Kidney tubule cell (primary cell): Measurements from ENCODE around the gene RORB.
"Not testable (repeated sequence)": the region's sequence is repeated elsewhere in the genome, so short reads cannot be mapped to it uniquely, and the experiment has no call there.

Experiments used
- DNase-seq: peaks from one replicate; pipeline ENCODE4 v3.0.0-alpha.2; 2018; ENCODE audit warnings: low spot score

RORB gene

DNA sequence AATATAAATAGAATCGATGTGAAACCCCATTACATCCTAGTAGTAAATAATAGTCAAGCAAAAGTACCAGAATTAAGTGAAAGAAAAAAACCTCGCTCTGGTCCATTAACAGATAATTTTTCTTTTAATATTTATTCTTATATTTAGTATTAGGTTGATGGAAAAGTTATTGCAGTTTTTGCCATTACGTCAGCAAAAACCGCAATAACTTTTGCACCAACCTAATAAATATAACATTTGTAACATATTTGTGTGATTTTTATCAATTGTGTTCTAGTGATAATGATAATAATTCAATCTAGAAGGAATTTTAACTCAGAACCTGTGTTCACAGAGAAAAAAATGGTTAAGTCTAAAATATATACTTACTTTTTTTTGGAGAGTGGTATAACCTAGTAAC lies 16.1 kb downstream of the RORB start:
- no peak for DNase-seq

DNA sequence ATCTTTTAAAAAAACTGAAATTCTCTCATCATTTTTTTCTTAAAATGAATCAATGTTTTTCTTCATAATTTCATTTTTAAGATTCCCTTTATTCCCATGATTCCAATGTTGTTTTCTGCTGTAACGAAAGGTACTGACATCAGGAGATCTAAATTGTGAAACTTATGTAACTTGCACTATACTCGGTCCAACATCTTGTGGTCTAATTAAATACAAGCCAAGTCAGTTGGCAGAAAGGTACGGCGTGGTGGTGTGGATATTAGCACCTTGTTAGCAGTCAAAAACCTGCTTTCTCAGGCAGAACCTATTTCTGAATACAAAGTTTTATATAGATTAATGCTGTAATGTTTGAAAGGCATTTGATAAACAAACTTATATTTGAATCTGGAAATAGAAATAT lies 20.1 kb downstream of the RORB start:
- DNase-seq = no peak

DNA sequence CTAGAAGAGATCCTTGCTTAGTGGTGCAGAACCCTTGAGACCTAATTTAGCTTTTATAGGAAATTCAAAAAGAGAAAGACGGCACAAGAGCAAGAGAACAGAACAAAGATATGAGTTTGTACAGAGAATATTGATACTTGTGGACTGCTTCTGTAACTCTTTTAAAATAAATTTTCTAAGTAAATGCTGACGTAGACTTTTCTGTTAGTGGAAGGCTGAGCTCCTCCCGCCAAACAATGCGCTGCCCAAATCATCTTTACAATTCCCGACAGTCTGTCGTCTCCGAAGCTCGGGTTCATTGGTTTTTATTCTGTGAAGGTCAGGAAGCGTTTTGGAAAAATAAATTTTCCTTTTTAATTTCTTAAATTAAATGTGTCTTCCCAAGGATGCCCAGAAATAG lies 22.3 kb downstream of the RORB start:
- DNase-seq = no peak

DNA sequence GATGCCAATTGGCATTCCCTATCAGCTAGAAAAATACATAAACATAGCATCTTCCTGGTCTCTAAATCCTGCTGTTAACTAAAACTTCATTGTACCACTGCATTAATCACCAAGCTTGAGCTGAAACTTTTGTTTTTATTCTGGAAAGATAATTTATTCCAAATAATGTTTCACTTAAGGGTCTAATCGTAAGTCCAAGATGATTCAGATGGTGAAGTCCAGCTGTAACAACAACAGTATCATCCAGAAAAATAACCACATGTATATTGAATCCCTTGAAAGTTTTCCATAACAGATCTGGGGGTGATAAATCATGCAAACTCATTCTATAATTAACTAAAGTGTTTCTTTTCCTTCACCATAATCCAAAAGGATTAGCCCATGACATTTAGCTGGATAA lies 23.9 kb downstream of the RORB start:
- DNase-seq = no peak

DNA sequence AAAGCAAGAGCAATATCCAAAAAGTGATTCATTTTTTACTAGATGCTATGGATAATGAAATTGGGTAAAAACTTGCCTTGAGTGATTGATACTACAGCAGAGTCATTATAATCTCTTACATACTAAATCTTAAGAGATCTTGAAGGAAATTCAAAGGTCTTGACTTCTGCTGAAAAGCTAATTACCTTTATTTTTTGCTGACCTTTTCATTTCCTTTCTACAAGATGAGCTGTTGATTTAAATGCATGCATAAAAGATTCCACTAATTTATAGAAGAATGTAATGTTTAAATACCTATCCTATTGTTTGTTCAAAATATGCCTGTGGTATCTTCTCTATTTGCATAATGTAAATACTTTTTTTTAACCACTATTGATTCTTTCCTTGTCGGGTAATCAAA lies 27.2 kb downstream of the RORB start:
- no peak for DNase-seq

DNA sequence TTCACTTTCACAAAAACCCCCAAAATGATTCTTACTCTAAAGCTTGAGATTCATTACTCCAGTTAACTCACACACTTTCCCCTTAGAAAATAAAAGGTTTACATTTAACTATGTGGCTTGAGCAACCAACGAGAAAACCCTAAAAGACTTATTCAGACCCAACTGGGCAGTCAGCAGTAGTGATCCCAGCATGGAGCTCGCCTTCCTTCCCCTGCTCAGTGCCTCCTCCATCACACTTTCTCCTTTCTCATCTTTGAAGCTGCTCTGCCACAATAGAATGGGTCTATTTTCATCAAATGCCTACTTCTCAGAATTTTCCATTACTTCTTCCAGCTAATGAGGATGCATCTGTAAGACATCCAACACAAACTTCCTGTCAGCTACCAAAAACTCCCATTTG lies 29.1 kb downstream of the RORB start:
- no peak for DNase-seq

DNA sequence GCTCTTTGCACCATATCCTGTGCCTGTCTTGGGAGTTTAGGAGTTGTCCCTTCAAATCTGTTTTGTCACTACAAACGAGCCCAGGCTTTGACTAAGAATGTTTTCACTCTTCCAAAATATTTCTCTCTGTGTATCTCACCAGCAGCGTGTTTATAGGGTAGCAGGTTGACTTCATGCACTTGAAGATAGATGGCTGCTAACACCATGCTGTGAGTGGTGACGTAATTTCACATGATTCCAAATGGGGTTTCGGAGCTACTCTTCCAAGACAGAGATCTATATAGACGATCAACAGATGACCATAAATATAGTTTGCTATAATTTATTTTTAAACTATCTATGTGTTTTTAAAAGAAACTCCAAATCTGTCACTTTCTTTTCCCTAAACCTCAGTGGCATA lies 30.6 kb downstream of the RORB start:
- DNase-seq = no peak

DNA sequence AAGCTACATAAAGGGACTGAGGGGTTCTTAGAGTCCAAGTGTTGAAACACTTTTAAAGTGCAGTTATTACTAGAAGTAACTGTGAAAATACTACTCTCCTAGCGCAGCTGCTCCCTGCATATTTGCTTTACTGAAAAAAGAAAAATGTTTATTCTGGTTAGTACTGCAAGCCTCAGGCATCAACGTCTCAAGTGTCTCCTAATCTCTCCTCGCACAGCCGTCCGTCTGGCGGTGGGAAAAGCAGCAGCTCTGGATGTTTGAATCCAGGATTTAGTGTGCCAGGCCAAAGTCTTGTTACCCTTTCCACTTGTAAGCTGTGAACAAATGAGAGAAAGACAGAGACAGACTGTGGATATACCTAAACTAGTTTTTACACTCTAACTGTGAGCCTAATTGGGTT lies 31.1 kb downstream of the RORB start:
- no peak for DNase-seq

DNA sequence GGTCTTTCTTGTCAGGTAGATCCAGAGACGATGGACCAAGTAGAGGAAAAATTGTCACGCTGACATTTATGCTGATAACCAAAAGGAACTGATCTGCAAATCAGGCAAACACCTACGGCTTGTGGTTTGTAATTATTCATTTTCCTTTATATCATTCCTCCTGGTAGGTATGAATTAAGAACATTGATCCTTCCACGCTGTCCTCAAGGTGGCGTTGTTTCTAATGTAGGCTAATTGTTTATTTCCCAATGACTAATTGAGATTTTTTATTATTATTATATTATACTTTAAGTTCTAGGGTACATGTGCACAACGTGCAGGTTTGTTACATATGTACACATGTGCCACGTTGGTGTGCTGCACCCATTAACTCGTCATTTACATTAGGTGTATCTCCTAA lies 33.3 kb downstream of the RORB start:
- not testable (repeated sequence) for DNase-seq

DNA sequence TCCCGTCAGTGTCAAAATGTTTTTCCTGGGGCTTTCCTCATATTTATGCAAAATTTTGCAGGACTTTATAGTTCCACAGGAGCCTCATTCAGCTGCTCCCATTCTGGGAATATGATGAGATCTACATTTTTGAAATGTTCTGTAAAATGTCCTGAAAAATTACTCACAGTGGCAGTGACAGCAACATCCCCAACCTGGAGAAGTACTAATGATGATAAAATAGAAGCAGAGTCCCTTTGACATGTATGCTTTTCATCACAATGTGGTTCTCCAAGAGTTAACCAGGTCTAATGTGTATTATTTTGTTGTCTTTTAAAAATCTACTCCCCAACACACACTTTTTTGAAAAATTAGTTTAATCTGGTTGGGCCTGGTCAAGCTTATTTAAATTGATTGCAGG lies 36.1 kb downstream of the RORB start:
- no peak for DNase-seq

DNA sequence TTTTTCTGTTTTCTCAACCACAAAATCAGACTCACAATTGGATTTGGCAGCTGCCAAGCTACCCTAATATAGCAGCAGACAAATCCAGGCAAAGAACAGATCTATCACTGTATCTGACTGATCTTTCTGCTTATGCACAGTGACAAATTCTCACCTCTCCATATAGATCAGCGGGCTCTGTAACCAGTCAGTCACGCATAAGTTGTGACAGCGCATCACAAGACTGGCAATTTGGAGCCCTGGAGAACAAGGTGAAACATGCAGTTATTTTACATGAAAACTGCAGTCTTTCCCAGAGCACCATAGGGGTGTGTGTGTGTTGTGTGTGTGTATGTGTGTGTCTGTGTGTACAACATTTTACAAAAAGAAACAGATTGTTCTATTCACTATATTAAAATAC lies 37.7 kb downstream of the RORB start:
- DNase-seq = no peak

DNA sequence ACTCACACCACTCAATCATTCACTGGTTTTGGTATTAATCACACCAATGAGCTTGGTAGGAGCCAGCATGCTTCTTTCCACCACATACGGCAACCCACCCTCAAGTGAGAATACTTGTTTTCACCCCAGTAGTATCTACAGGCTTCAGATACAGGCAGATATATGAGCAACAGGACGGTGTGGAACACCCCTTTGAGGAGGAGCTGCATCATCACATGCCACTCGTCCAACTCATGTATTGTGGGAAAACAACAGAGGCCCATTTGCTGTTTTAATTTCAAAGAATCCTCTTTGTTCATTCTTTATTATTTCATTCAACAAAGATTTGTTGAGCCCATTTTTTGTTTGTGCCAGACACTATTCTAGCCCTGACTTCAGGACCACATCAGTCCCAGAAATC lies 46.0 kb downstream of the RORB start:
- DNase-seq = no peak

DNA sequence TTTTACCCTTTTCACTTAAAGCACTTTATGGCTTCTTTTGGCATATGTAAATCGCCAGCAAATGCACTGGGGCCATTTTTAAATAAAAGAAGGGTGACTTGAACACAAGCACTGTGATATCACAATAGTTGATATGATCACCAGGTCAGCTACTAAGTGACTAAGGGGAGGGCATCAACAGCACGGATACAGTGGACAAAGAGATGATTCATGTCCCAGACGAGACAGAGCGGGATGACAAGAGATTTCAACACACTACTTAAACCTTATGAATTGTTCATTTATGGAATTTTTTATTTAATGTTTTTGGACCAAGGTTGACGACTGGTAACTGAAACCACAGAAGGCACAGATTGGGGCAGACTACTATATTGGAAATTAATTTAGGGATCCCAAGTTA lies 54.1 kb downstream of the RORB start:
- no peak for DNase-seq

DNA sequence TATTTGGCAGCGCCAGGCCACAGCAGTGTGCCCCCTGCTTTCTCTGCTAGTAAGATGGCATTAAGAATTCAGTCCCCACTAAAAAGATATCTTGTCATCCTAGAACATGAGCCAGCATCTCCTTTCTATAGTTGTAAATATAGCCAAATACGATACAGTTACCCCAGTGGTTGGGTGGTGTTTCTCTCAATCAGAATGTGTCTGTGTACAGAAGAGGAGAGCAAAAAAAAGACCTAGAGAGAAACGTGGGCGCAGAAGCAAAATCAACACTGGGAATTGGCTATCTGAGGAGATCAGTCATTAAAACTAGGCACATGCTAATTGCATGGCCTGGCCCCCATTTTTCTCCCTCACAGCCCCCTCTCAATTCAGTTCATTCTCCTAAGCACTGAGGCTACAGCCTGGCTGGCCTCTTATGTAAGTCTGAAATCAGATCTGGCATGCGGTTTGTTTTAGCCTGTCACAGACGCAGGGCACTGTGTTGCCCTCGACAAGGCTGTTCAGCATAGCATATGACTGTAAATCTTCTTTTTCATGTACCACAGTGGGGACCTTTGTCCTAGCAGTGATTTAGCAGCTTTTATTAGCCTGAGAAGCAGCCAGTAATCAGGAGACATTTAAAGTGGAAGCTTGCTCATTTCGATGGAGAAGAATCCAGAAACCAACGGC lies 57.8 kb downstream of the RORB start:
- DNase-seq = no peak

DNA sequence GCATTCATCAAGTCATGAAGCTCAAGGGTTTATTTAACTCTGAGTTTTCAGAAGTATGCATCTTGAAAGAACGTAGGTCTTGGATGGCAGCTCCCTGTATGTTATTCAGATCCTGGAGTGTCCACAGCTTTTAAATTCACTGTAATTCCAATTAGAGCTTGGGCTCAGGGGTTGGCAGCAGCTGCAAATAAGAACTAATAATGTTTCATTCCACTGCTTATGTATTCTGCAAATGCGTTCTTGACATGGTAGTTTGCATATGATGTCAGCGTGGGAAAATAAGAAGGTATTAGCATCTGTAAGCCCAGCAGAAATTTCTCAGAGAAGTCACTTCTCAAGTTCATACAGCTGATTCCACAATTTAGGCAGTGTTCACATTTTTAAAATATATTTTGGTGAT lies 58.4 kb downstream of the RORB start:
- no peak for DNase-seq

DNA sequence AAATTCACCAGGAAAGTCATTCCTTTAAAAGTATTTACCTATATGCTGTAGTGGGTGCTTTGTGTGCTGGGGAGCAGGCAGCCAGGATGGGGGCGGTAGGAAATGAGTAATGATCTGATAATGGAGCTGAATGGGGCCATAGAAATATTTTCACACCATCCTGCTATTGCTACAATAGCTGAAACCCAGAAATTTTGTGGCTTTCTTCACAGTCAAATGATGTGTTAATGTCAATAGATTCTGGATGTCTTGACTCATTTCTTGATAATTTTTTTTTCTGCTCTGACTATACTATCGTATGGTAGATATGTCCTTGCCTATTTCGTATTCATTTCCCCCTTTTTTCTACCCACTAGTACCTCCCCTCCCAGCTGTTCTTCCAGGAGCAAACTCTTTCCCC lies 59.5 kb downstream of the RORB start:
- no peak for DNase-seq

DNA sequence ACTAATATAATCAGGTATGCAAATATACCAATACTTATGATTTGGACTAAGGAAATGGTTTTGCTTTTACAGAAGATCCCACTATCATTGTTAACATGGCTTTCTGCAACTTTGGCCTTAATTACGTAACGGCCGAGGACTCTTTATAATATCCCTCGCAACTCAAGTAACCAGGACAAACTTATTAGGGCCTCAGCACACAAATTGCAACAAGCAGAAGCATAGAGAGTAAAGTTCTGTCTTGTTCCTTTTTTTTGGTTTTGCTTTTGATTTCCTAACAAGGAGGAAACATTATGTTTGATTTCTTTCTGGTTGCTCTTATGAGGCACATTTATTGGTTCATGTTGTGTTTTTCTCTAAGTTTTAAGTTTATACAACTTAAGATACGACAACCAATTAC lies 60.4 kb downstream of the RORB start:
- DNase-seq = no peak

DNA sequence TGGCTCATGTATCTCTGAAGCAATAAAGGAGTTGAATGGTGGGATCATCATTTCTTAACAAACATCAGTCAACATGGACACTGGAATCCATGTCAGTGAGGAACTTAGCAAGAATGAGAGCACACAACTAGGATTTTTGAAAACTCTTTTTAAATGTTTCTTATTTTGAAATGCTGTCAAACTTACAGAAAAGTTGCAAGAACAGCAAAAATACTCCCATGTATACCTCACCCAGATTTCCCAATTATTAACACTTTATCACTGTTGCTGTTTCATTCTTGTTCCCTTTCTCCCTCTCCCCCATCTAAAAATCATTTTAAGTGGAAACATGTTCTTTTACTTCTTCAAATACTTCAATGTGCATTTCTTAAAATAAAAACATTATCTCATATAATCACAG lies 65.5 kb downstream of the RORB start:
- no peak for DNase-seq

DNA sequence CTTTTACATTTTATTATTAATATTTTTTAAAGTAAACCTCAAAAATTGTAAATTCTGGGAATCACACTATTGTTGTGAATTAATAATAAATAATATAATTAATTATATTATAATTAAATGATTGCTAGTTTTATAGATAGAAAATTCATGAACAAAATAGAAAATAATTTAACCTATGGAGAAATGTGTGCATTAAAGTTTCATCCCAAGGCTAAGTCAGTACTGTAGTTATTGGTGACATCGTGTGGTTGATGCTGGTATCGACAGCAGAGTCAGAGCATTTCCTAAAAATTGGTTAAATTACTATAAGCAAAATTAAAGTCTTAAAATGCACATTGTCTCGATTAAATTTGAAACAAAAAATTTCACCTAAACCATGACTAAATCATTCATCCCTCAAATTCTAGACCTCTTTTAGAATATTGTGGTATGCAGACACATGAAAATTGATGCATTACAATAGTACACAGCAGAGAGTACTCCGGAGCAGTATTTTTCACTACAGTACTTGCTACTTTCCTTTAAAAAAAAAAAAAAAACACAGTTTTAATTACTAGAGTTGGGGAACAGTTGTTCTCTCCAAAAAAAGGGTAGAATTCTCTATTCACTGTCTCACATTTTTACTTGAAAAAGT lies 73.9 kb downstream of the RORB start:
- peak; percentile 14 for DNase-seq

DNA sequence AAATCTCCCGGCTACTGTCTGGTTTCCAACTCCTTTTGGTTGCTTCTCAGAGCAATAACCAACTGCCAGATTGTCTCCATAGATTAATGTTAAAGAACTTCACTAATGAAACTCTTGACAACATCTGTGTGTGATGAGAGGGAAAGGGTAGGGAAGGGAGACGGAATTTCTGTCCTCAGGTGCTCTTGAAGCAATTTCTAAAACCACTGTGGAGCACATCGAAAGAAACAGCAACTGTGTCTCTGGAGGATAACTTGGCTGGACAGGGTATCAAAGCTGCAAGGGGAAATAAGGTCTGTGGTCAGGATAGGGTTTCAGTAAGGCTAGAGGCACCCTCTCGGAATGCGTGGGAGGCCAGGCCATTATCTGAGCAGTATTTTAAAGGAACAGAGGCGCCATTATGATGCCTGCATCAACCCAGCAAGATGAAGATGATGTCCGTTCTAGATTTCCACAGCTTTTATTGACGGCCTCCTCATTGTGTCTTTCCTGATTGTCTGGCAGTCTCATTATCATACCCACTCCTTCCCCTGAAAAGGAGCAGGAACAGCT lies 76.6 kb downstream of the RORB start:
- no peak for DNase-seq

DNA sequence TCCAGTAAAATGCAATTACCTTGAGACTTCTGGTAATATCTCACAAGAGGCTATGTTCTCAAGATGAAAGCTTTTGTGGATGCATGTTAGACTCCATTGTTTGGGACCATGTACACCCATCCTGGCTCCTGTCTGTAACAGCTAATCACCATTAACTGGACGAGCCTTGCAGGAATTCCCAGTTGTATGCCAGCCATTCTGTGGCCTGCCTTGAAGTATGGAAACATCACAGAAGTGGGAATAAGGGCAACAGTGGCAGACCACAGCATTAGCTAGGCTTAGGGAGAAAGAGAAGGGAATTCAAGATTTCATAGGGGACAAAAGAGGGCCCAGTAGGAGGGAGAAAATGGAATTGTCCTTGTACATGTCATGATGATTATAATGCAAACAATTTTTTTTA lies 79.0 kb downstream of the RORB start:
- no peak for DNase-seq

DNA sequence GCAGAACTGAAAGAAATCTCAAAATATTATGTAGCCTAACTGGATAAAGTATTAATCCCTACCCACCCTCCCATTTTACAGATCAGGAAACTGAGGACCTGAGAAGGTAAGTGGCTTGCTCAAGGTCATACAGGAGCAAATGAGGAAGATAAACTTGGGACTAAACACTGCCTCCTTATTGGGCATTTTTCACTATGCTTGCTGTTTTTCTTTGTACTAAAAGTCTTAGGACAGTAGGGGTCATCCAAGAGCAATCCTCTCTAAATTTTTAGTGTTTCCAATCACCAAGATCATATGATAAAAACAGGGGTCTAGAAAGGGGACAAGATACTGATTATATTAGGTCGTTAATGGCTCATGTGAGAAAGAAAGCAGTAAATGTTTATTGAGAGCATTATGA lies 80.8 kb downstream of the RORB start:
- no peak for DNase-seq

DNA sequence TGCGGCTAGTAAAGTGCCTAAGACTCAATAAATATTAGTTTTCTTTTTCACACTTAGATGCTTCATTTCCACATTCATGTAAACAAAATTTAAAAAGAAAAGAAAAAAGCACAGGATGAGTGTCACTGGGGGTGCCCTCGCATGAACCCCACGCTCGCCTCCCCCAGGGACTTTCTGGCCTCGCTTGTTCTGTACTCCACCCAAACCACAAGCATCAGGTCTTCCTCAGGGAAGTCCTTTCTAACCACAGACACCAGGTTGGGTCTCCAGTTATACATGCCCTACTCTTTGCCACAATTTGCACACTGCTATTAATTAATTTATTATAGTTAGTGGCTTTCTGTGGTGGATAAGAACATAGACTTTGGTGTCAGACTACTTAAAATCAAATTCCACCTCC lies 92.4 kb downstream of the RORB start:
- DNase-seq = no peak

DNA sequence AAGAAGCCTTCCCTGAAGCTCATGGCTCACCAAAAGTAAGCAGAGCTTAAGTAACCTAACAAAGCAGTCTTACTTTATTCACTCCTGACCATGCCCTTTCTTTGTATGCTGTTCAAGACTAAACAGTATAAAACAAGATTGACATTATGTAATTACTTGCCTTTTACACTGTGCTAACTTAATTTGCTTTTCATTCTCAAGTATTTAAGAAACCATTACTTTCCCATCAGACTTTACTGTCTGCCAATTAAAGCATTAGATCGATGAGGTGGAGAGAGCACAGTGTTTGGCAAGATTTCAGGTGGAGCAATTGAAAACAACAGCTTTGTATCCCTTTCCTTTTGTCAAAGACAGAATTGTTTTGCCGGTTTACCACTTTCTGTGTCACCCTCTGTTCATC lies 98.2 kb downstream of the RORB start:
- DNase-seq = no peak
